Measurements from ENCODE around the gene FBXO42.

FBXO42 gene

DNA sequence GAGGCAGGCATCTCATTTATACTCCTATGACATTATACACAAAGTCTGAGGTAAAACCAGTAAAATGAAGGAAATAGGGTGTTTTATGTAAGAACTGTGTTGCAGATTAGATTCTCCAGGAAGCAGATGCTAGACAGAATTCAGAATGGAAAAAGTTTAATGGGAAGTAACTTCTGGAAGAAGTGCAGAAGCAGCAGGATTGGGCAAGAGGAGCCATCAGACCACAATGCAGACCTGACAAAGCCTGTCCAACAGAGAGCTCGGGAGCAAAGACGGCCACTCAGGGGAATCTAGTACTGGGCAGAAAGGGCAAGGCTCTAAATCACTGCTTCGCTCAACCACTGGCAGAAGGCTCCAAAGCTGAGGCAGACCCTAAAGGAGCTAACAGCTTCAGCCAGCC, 33.7 kb downstream of the FBXO42 start:
- DNase-seq, result no peak
- Mint-ChIP-seq H3K27me3 (no peaks in the 10 kb centered on the region), H3K4me3 (no peak overlapping the region), H3K27ac (no peak overlapping the region), H3K4me1 (ENCODE audit: low read depth) (peaks cover 25% of the 10 kb centered on the region), H3K36me3 (ENCODE audit: low read depth) (peaks cover 31% of the 10 kb centered on the region), H3K9me3 (no peaks in the 10 kb centered on the region)

DNA sequence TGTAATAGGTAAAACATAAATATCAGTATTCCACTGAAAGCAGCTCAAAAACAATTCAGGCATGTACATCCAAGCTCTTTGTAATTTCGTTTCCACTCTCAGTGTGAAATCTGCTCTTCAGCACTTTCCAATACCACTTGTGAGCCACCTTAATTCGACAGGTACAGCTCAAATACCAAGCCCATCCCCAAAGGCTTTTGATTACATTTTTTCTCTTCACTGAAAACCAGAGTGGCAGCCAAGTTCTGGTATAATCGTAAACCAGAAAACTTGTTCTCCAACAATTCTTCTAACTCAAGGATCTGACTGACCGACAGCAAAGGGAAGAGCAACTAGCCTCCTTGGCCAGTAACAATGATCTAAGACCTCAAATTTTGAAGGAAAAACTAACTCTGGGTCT, 36.8 kb downstream of the FBXO42 start:
- H3K36me3 Mint-ChIP-seq (ENCODE audit: low read depth), result peaks cover 48% of the 10 kb centered on the region
- H3K4me3 Mint-ChIP-seq, result no peak overlapping the region
- H3K27ac Mint-ChIP-seq, result peak overlapping the region; percentile 9
- peaks cover 13% of the 10 kb centered on the region for H3K4me1 Mint-ChIP-seq (ENCODE audit: low read depth)
- DNase-seq, result no peak
- no peaks in the 10 kb centered on the region for H3K27me3 Mint-ChIP-seq
- no peaks in the 10 kb centered on the region for H3K9me3 Mint-ChIP-seq

- Mint-ChIP-seq H3K4me3 (no peak overlapping the region), H3K27ac (no peak overlapping the region), H3K36me3 (ENCODE audit: low read depth) (peaks cover 66% of the 10 kb centered on the region), H3K27me3 (no peaks in the 10 kb centered on the region), H3K4me1 (ENCODE audit: low read depth) (no peaks in the 10 kb centered on the region), H3K9me3 (no peaks in the 10 kb centered on the region)
- DNase-seq, result no peak
Measured at GRCh38 chr1:16307222-16307621, 45.1 kb downstream of the FBXO42 start.

GRCh38 chr1:16302709-16303627, 49.3 kb downstream of the FBXO42 start:
- Mint-ChIP-seq H3K4me1 (ENCODE audit: low read depth) (no peaks in the 10 kb centered on the region), H3K27ac (no peak overlapping the region), H3K36me3 (ENCODE audit: low read depth) (peaks cover 64% of the 10 kb centered on the region), H3K27me3 (no peaks in the 10 kb centered on the region), H3K9me3 (no peaks in the 10 kb centered on the region), H3K4me3 (no peak overlapping the region)
- no peak for DNase-seq

GRCh38 chr1:16300436-16300835, 51.8 kb downstream of the FBXO42 start:
- no peaks in the 10 kb centered on the region for H3K9me3 Mint-ChIP-seq
- H3K4me1 Mint-ChIP-seq (ENCODE audit: low read depth), result peaks cover 3% of the 10 kb centered on the region
- H3K27me3 Mint-ChIP-seq, result no peaks in the 10 kb centered on the region
- no peak overlapping the region for H3K27ac Mint-ChIP-seq
- peaks cover 63% of the 10 kb centered on the region for H3K36me3 Mint-ChIP-seq (ENCODE audit: low read depth)
- DNase-seq, result no peak
- H3K4me3 Mint-ChIP-seq, result no peak overlapping the region

DNA sequence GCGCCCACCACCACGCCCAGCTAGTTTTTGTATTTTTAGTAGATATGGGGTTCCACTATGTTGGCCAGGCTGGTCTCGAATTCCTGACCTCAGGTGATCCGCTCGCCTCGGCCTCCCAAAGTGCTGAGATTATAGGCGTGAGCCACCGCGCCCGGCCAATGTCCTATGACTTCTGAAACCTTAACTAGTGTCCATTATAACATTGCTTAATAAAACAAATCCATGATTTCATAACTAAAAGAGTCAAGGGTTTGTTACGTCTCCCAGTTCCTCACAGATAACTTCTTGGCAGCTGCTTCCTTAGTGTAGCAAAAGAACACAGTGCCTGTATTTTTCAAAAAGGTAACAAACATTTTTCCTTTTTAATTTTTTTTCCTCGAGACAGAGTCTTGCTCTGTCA, 53.6 kb downstream of the FBXO42 start:
- Mint-ChIP-seq H3K36me3 (ENCODE audit: low read depth) (peaks cover 70% of the 10 kb centered on the region), H3K27ac (no peak overlapping the region), H3K4me1 (ENCODE audit: low read depth) (peaks cover 3% of the 10 kb centered on the region), H3K4me3 (no peak overlapping the region), H3K27me3 (no peaks in the 10 kb centered on the region), H3K9me3 (no peaks in the 10 kb centered on the region)
- no peak for DNase-seq

DNA sequence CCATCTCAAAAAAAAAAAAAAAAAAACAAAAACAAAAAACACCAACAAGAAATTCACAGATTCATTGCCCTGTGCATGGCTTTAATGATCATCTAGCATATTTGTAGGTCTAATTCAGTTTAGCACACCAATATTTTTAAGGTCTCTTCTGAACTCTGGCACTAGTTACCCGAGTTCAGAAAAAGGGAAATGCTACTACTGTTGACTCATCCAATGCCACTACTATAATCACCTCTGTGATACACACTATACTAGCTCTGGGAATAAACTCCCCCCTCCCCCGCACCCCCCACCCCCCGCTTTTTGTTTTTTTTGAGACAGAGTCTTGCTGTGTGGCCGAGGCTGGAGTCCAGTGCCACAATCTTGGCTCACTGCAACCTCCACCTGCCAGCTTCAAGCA, 55.6 kb downstream of the FBXO42 start:
- no peak for DNase-seq
- Mint-ChIP-seq H3K36me3 (ENCODE audit: low read depth) (peaks cover 66% of the 10 kb centered on the region), H3K9me3 (no peaks in the 10 kb centered on the region), H3K27me3 (no peaks in the 10 kb centered on the region), H3K4me3 (no peak overlapping the region), H3K27ac (no peak overlapping the region), H3K4me1 (ENCODE audit: low read depth) (peaks cover 3% of the 10 kb centered on the region)

DNA sequence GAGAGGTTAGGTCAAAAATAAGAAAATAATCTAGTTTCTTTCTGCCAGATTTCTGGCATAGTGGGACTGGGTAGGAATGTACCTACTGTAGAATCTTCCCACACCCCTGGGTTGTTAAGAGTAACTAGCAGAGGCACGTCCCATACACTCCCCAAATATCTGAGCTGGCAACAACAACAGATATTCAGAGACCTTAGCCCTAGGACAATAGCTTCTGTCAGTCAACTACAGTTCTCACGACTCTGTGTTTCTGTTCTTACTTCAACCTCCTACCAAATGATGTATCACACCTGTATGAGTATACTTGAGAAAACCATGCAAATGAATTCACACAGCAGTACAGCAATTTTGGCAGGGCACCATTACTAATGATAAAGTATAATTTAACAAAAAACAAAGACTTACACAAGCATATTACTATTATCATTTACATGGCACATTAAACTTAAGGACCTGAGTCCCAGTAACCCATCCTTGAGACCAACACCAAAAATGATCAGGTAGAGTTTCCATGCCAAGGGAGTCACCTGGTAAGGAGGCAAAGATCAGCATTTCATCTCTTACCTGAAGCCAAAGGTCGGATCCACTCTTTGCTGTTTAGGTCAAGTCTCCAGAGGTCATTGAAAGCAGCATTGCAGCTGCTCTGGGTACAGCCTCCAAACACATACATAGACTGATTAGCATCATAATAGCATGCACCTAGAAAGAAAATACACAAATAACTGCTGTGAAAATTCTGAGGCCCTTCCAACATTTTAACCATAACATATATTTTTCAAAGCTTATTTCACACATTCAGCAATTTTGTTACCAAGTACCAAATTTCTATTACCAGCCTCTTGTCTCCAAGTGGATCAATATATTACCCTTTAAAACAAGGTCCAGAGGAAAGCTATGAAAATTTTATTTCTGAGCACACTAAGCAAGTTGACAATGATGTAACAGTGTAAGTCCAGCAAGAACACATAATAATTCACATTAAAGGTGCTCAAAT, 57.8 kb downstream of the FBXO42 start:
- H3K4me3 Mint-ChIP-seq, result no peak overlapping the region
- no peak for DNase-seq
- peaks cover 4% of the 10 kb centered on the region for H3K4me1 Mint-ChIP-seq (ENCODE audit: low read depth)
- peaks cover 65% of the 10 kb centered on the region for H3K36me3 Mint-ChIP-seq (ENCODE audit: low read depth)
- no peak overlapping the region for H3K27ac Mint-ChIP-seq
- H3K27me3 Mint-ChIP-seq, result no peaks in the 10 kb centered on the region
- H3K9me3 Mint-ChIP-seq, result no peaks in the 10 kb centered on the region

DNA sequence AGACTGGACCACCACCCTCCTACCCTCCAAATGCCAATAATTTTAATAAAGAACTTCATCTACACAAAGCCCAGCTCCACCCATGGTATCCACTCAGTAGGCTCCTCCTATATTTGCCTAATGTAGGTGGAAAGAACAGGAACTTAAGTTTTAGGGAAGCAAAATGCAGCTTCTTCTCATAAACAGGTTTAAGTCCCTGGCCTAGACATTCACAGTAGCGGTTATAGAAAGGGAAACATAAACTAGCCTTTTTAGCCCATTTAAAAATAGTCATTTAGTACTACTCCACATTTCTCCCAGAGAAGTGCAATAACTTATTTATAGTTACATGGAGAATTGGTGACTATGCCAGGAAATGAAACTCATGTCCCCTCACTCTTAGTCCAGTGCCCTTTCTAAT, 58.7 kb downstream of the FBXO42 start:
- H3K4me3 Mint-ChIP-seq, result no peak overlapping the region
- peaks cover 67% of the 10 kb centered on the region for H3K36me3 Mint-ChIP-seq (ENCODE audit: low read depth)
- no peak overlapping the region for H3K27ac Mint-ChIP-seq
- no peaks in the 10 kb centered on the region for H3K27me3 Mint-ChIP-seq
- no peaks in the 10 kb centered on the region for H3K9me3 Mint-ChIP-seq
- no peak for DNase-seq
- peaks cover 4% of the 10 kb centered on the region for H3K4me1 Mint-ChIP-seq (ENCODE audit: low read depth)

GRCh38 chr1:16292739-16293138, 59.5 kb downstream of the FBXO42 start:
- no peaks in the 10 kb centered on the region for H3K9me3 Mint-ChIP-seq
- H3K27ac Mint-ChIP-seq, result no peak overlapping the region
- H3K4me1 Mint-ChIP-seq (ENCODE audit: low read depth), result peaks cover 4% of the 10 kb centered on the region
- no peak for DNase-seq
- H3K4me3 Mint-ChIP-seq, result no peak overlapping the region
- H3K36me3 Mint-ChIP-seq (ENCODE audit: low read depth), result peaks cover 71% of the 10 kb centered on the region
- H3K27me3 Mint-ChIP-seq, result no peaks in the 10 kb centered on the region

DNA sequence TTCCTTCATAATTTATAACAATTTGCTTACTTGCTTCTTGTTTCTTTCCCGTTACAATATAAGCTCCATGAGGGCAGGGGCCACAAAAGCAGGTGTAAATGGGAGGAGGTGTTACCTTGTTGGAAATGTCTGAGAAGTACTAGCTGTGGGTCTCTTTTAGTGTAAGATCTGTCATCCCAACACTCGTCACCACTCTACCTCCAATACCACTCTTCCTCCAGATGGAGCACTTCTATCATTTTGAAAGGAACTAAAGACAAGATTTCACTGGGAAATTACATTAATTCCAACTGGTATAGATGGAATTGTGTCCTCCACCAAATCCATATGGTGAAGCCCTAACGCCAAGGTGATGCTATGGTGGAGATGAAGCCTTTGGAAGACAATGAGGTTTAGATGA, 62.3 kb downstream of the FBXO42 start:
- H3K27me3 Mint-ChIP-seq, result no peaks in the 10 kb centered on the region
- H3K9me3 Mint-ChIP-seq, result no peaks in the 10 kb centered on the region
- no peak for DNase-seq
- peaks cover 1% of the 10 kb centered on the region for H3K4me1 Mint-ChIP-seq (ENCODE audit: low read depth)
- H3K36me3 Mint-ChIP-seq (ENCODE audit: low read depth), result peaks cover 55% of the 10 kb centered on the region
- H3K4me3 Mint-ChIP-seq, result no peak overlapping the region
- H3K27ac Mint-ChIP-seq, result no peak overlapping the region

DNA sequence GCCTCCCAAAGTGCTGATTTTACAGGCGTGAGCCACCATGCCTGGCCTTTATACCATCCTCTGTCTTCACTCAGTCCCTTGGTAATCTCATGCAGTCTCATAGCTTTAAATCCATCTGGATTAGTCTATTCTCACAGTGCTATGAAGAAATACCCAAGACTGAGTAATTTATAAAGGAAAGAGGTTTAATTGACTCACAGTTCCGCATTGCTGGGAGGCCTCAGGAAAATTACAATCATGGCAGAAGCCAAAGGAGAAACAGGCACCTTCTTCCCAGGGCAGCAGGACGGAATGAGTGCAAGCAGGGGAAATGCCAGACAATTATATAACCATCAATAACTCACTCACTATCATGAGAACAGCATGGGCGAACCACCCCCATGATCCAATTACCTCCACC, 66.2 kb downstream of the FBXO42 start:
- H3K27me3 Mint-ChIP-seq, result no peaks in the 10 kb centered on the region
- peaks cover 43% of the 10 kb centered on the region for H3K36me3 Mint-ChIP-seq (ENCODE audit: low read depth)
- no peak overlapping the region for H3K4me3 Mint-ChIP-seq
- H3K9me3 Mint-ChIP-seq, result no peaks in the 10 kb centered on the region
- H3K4me1 Mint-ChIP-seq (ENCODE audit: low read depth), result peaks cover 6% of the 10 kb centered on the region
- DNase-seq, result no peak
- no peak overlapping the region for H3K27ac Mint-ChIP-seq

GRCh38 chr1:16281765-16282164, 70.5 kb downstream of the FBXO42 start:
- DNase-seq, result no peak

DNA sequence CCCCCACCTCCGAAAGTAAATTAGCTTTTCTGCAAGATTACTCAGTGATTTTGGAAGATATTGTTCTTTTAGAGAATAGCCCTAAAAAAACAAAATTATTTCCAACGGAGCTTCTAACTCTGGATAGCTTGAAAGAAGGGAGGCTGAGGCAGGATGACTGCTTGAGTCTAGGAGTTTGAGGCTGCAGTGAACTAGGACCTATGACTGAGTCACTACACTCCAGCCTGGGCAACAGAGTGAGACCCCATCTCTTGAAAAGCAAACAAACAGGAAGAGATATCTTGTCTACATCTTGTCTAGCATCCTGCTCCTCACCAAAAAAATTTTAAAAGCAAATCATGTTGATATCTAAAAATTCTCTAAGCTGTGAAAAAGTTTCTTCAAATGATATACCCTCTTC, 73.1 kb downstream of the FBXO42 start:
- Mint-ChIP-seq H3K27me3 (no peaks in the 10 kb centered on the region), H3K4me1 (ENCODE audit: low read depth) (peaks cover 8% of the 10 kb centered on the region), H3K36me3 (ENCODE audit: low read depth) (peaks cover 20% of the 10 kb centered on the region), H3K9me3 (no peaks in the 10 kb centered on the region), H3K4me3 (no peak overlapping the region), H3K27ac (no peak overlapping the region)
- DNase-seq, result no peak

More at GRCh38 chr1:16281765-16282164, 70.5 kb downstream of the FBXO42 start:
- no peak overlapping the region for H3K4me3 Mint-ChIP-seq
- H3K27ac Mint-ChIP-seq, result no peak overlapping the region
- H3K27me3 Mint-ChIP-seq, result no peaks in the 10 kb centered on the region
- H3K9me3 Mint-ChIP-seq, result no peaks in the 10 kb centered on the region
- H3K36me3 Mint-ChIP-seq (ENCODE audit: low read depth), result peaks cover 21% of the 10 kb centered on the region
- peaks cover 5% of the 10 kb centered on the region for H3K4me1 Mint-ChIP-seq (ENCODE audit: low read depth)

Measured in activated T-cell treated with anti-CD3 and anti-CD28 coated beads, Interleukin-2, amount 50 U/mL, for 24 hours (primary cell).